Omental fat pad (tissue), 4 donors: ENCODE measurements around the gene BMP6. TPM values are rescaled to one million over a fixed set of nuclear protein-coding genes. Genes with fewer than 3 reads are reported as not detected.

Source experiments
- ATAC-seq: fragments of 150-250 bp; one replicate; pipeline ENCODE4 v1.9.1; 2016; ENCODE audit warnings: mild to moderate bottlenecking, moderate library complexity; ENCODE audit not compliant: low FRiP score
- DNase-seq: peaks from one replicate; pipeline ENCODE4 v3.0.0-alpha.2; 2019; ENCODE audit warnings: low spot score
- CTCF ChIP-seq, 3 donors: fragments of 450-650 bp; IDR thresholded peaks; one replicate each; pipeline ENCODE4 v1.5.1; 2016 to 2017; ENCODE audit warnings: antibody characterized with exemption in 3 of 3, mild to moderate bottlenecking in 3 of 3, moderate library complexity in 2 of 3
- total RNA-seq, 4 donors: library from RNA; depleted of rRNA; stranded (reverse); fragments of >200 nt; gene quantifications; one replicate each; pipeline ENCODE4 v1.1.0, GENCODE V29; 2016

Gene BMP6
- total RNA-seq, 4 donors from 2014 or later = 4.6 to 72.2 (median 20.7) TPM

- DNase-seq = no peak
- TF ChIP-seq CTCF (IDR thresholded peaks at IDR 0.05) = no peak
- no peak for ATAC-seq
These were observed 28.5 kb upstream of the BMP6 start for GRCh38 chr6:7697432-7697819.

GRCh38 chr6:7697820-7698623 is 27.9 kb upstream of the BMP6 start:
- peak; percentile 35 for DNase-seq
- ATAC-seq = peak; percentile 81
- no peak for TF ChIP-seq CTCF (IDR thresholded peaks at IDR 0.05)

- DNase-seq (no peak), ATAC-seq (no peak)
- no peak for TF ChIP-seq CTCF (IDR thresholded peaks at IDR 0.05)
These were observed 24.6 kb upstream of the BMP6 start for GRCh38 chr6:7701212-7701834.

GRCh38 chr6:7703148-7703680 is 22.7 kb upstream of the BMP6 start:
- no peak for DNase-seq
- ATAC-seq = no peak
- no peak for TF ChIP-seq CTCF (IDR thresholded peaks at IDR 0.05)

- ATAC-seq (no peak), DNase-seq (no peak)
- TF ChIP-seq CTCF (IDR thresholded peaks at IDR 0.05) = no peak
These were observed 20.4 kb upstream of the BMP6 start for GRCh38 chr6:7705483-7705882.

- no peak for ATAC-seq
- no peak for DNase-seq
- TF ChIP-seq CTCF (IDR thresholded peaks at IDR 0.05) = no peak
These were observed 19.6 kb upstream of the BMP6 start for GRCh38 chr6:7706269-7706668.
